GM18909 (cell line): ENCODE measurements around the gene BPIFB2.

Experiments used
- ATAC-seq: cut with Tn5 transposase; IDR thresholded peaks from one replicate; pipeline ENCODE4 v1.9.1; 2021; ENCODE audit warnings: mild to moderate bottlenecking; ENCODE audit not compliant: unreplicated experiment, poor library complexity

The BPIFB2 gene

GRCh38 chr20:33018169-33018931 is 10.8 kb downstream of the BPIFB2 start:
- no peak for ATAC-seq

- no peak for ATAC-seq
Measured at GRCh38 chr20:33019465-33020277, 12.2 kb downstream of the BPIFB2 start.

GRCh38 chr20:33020278-33021161 is 13.0 kb downstream of the BPIFB2 start:
- no peak for ATAC-seq

GRCh38 chr20:33021879-33022278 is 14.4 kb downstream of the BPIFB2 start:
- no peak for ATAC-seq

- no peak for ATAC-seq
Measured at GRCh38 chr20:33022289-33022688, 14.8 kb downstream of the BPIFB2 start.

- no peak for ATAC-seq
Measured at GRCh38 chr20:33022694-33023438, 15.4 kb downstream of the BPIFB2 start.

- no peak for ATAC-seq
Measured at GRCh38 chr20:33023439-33024242, 16.1 kb downstream of the BPIFB2 start.

- no peak for ATAC-seq
Measured at GRCh38 chr20:33024243-33024560, 16.7 kb downstream of the BPIFB2 start.

GRCh38 chr20:33024609-33025317 is 17.3 kb downstream of the BPIFB2 start:
- ATAC-seq, result no peak

GRCh38 chr20:33025318-33025876 is 17.9 kb downstream of the BPIFB2 start:
- ATAC-seq, result no peak

- ATAC-seq, result no peak
Measured at GRCh38 chr20:33026072-33026778, 18.7 kb downstream of the BPIFB2 start.

GRCh38 chr20:33026779-33027759 is 19.6 kb downstream of the BPIFB2 start:
- no peak for ATAC-seq

GRCh38 chr20:33027769-33028751 is 20.6 kb downstream of the BPIFB2 start:
- no peak for ATAC-seq

GRCh38 chr20:33028875-33029274 is 21.4 kb downstream of the BPIFB2 start:
- ATAC-seq, result no peak

GRCh38 chr20:33030076-33030475 is 22.6 kb downstream of the BPIFB2 start:
- ATAC-seq, result no peak
